CD4-positive, alpha-beta memory T cell (primary cell): ENCODE measurements around the gene LRRC8C. TPM values are rescaled to one million over a fixed set of nuclear protein-coding genes. Genes with fewer than 3 reads are reported as not detected.

Source experiments
- CTCF ChIA-PET: fragments of 350-600 bp; sonication (Branson Sonifier 250); formaldehyde crosslinking; loops from one replicate; lab custom pipeline; 2021; ENCODE audit warnings: inconsistent platforms; ENCODE audit not compliant: partially characterized antibody; lab: Charles Lee
- POLR2A ChIA-PET: fragments of 350-600 bp; sonication (Branson Sonifier 250); formaldehyde crosslinking; loops from one replicate; lab custom pipeline; 2021; ENCODE audit not compliant: partially characterized antibody; lab: Charles Lee
- DNase-seq, 5 donors: peaks; one replicate each; pipeline versions ENCODE4 v3.0.0 to v3.0.0-alpha.2; 2020 to 2022; ENCODE audit warnings: mixed read lengths in 1 of 5
- H3K27ac ChIP-seq: one replicate; pipeline ENCODE4 v1.7.0; 2013; ENCODE audit warnings: low read depth, low read length
- H3K27me3 ChIP-seq: 2 replicates; pipeline ENCODE4 v1.7.0; 2013; ENCODE audit warnings: mild to moderate bottlenecking, low read length, moderate library complexity; ENCODE audit not compliant: insufficient read depth
- H3K36me3 ChIP-seq: 2 replicates; pipeline ENCODE4 v1.7.0; 2013; ENCODE audit warnings: mild to moderate bottlenecking, low read length, moderate library complexity; ENCODE audit not compliant: insufficient read depth
- H3K4me1 ChIP-seq: 2 replicates; pipeline ENCODE4 v1.7.0; 2013; ENCODE audit warnings: mild to moderate bottlenecking, low read length, moderate library complexity; ENCODE audit not compliant: insufficient read depth
- H3K4me3 ChIP-seq, 2 donors: one replicate each; pipeline ENCODE4 v1.7.0; 2013; ENCODE audit warnings: low read length in 2 of 2, mild to moderate bottlenecking in 1 of 2
- H3K9me3 ChIP-seq, 2 donors: one replicate each; pipeline ENCODE4 v1.7.0; 2013; ENCODE audit warnings: low read length in 2 of 2, control low read depth in 1 of 2; ENCODE audit not compliant: control insufficient read depth in 1 of 2
- H3K27ac Mint-ChIP-seq, 7 donors: one replicate each; pipeline ENCODE4 v1.8.0; 2020 to 2021; ENCODE audit warnings: mixed read lengths in 7 of 7, mild to moderate bottlenecking in 6 of 7, inconsistent platforms in 3 of 7, moderate library complexity in 3 of 7
- H3K27me3 Mint-ChIP-seq, 2 donors: one replicate each; pipeline ENCODE4 v1.8.0; 2020 to 2021; ENCODE audit warnings: mixed read lengths in 2 of 2
- H3K36me3 Mint-ChIP-seq, 2 donors: one replicate each; pipeline ENCODE4 v1.8.0; 2020 to 2021; ENCODE audit warnings: mixed read lengths in 2 of 2, inconsistent platforms in 1 of 2, mild to moderate bottlenecking in 1 of 2
- H3K4me1 Mint-ChIP-seq, 4 donors: one replicate each; pipeline ENCODE4 v1.8.0; 2020 to 2021; ENCODE audit warnings: mixed read lengths in 4 of 4, mild to moderate bottlenecking in 1 of 4
- H3K4me3 Mint-ChIP-seq, 8 donors: one replicate each; pipeline ENCODE4 v1.8.0; 2020 to 2021; ENCODE audit warnings: mixed read lengths in 8 of 8, mild to moderate bottlenecking in 7 of 8, moderate library complexity in 6 of 8, inconsistent platforms in 3 of 8
- H3K9me3 Mint-ChIP-seq, 8 donors: one replicate each; pipeline ENCODE4 v1.8.0; 2020 to 2021; ENCODE audit warnings: mixed read lengths in 8 of 8, mild to moderate bottlenecking in 5 of 8, inconsistent platforms in 3 of 8, moderate library complexity in 1 of 8
- intact Hi-C: fragments of 100-400 bp; cut with micrococcal nuclease; formaldehyde crosslinking; loops from one replicate; pipeline ENCODE4 v1.15.1; 2023
- polyA plus RNA-seq, 2 donors: library from polyadenylated mRNA; unstranded; fragments of 300-500 nt; fragmentation: Illumina TruSeq; gene quantifications; one replicate each; pipeline ENCODE4 v1.2.3, GENCODE V29; 2021
- total RNA-seq, 2 experiments: library from RNA; stranded (reverse); gene quantifications; one replicate each; pipeline ENCODE4 v1.2.3, GENCODE V29; 2021

Gene LRRC8C
- total and polyA plus RNA-seq, 4 experiments from 2014 or later = 21.2 to 57.1 (median 43.4) TPM

- H3K36me3 ChIP-seq = no peaks in the 10 kb centered on the region
- H3K4me1 Mint-ChIP-seq = peaks cover 56 to 87% (median 71%) of the 10 kb centered on the region in 4 donors
- peaks cover 0 to 29% of the 10 kb centered on the region in 2 donors for H3K36me3 Mint-ChIP-seq
- H3K27me3 Mint-ChIP-seq = no peaks in the 10 kb centered on the region
- intact Hi-C loops = loop anchor here (1.0 to 5.0 kb wide), 7 partner anchors 9 to 353 kb away; no protein-coding TSS in a partner anchor
- peak overlapping the region; percentile 95 to 99 (median 96) for H3K27ac Mint-ChIP-seq
- peak overlapping the region; percentile 96 to 98 (median 98) for H3K4me3 Mint-ChIP-seq
- CTCF ChIA-PET = interaction anchor here (1.3 to 32.4 kb wide), 12 partner anchors 11 to 129 kb away, joined by 3 to 688 read pairs (median 8); no protein-coding TSS in a partner anchor
- H3K4me3 ChIP-seq = peak overlapping the region; percentile 73 to 89
- POLR2A ChIA-PET = interaction anchor here (0.6 to 30.2 kb wide), 19 partner anchors 9 to 200 kb away, joined by 3 to 813 read pairs (median 13); partner anchors contain the start of gene LRRC8D
- H3K9me3 ChIP-seq = no peaks in the 10 kb centered on the region
- no peaks in the 10 kb centered on the region for H3K27me3 ChIP-seq
- peak overlapping the region; percentile 96 for H3K27ac ChIP-seq
- peaks cover 0 to 1% (median 0%) of the 10 kb centered on the region in 8 donors for H3K9me3 Mint-ChIP-seq
- peak in 3 of 5 donors; percentile 23 to 56 (median 26) for DNase-seq
- H3K4me1 ChIP-seq = peaks cover 74% of the 10 kb centered on the region
Observed at GRCh38 chr1:89633800-89634625, 1.1 kb downstream of the LRRC8C start.

- Mint-ChIP-seq H3K27ac (peak overlapping the region; percentile 42 to 98 (median 63)), H3K4me3 (peak overlapping the region; percentile 60 to 83 (median 74)), H3K36me3 (peaks cover 4 to 29% of the 10 kb centered on the region in 2 donors), H3K4me1 (peaks cover 47 to 84% (median 66%) of the 10 kb centered on the region in 4 donors), H3K27me3 (no peaks in the 10 kb centered on the region), H3K9me3 (peaks cover 0 to 1% (median 0%) of the 10 kb centered on the region in 8 donors)
- H3K27me3 ChIP-seq = no peaks in the 10 kb centered on the region
- H3K4me3 ChIP-seq = peak overlapping the region; percentile 31 to 39
- intact Hi-C loops = no loop called here
- ChIA-PET CTCF (interaction anchor here (1.1 to 32.4 kb wide), 10 partner anchors 11 to 127 kb away, joined by 3 to 688 read pairs (median 6); no protein-coding TSS in a partner anchor), POLR2A (interaction anchor here (0.7 to 30.2 kb wide), 12 partner anchors 10 to 151 kb away, joined by 3 to 813 read pairs (median 6); no protein-coding TSS in a partner anchor)
- peaks cover 74% of the 10 kb centered on the region for H3K4me1 ChIP-seq
- no peaks in the 10 kb centered on the region for H3K9me3 ChIP-seq
- DNase-seq = peak in 1 of 5 donors; percentile 48
- no peaks in the 10 kb centered on the region for H3K36me3 ChIP-seq
- H3K27ac ChIP-seq = peak overlapping the region; percentile 44
Observed at GRCh38 chr1:89635825-89636815, 3.2 kb downstream of the LRRC8C start.

- no peak for DNase-seq
- no peak overlapping the region for H3K27ac ChIP-seq
- H3K27me3 ChIP-seq = no peaks in the 10 kb centered on the region
- H3K4me3 Mint-ChIP-seq = peak overlapping the region; percentile 36 to 83 (median 67)
- peak overlapping the region; percentile 5 to 98 (median 54) for H3K27ac Mint-ChIP-seq
- H3K4me1 ChIP-seq = peaks cover 72% of the 10 kb centered on the region
- H3K4me1 Mint-ChIP-seq = peaks cover 43 to 83% (median 66%) of the 10 kb centered on the region in 4 donors
- ChIA-PET POLR2A (interaction anchor here (1.5 to 30.2 kb wide), 4 partner anchors 18 to 123 kb away, joined by 3 to 813 read pairs (median 236); no protein-coding TSS in a partner anchor), CTCF (interaction anchor here (1.0 to 32.4 kb wide), 5 partner anchors 9 to 126 kb away, joined by 3 to 688 read pairs (median 20); no protein-coding TSS in a partner anchor)
- intact Hi-C loops = no loop called here
- H3K9me3 Mint-ChIP-seq = peaks cover 0 to 1% (median 0%) of the 10 kb centered on the region in 8 donors
- H3K36me3 ChIP-seq = no peaks in the 10 kb centered on the region
- H3K4me3 ChIP-seq = no peak overlapping the region
- no peaks in the 10 kb centered on the region for H3K9me3 ChIP-seq
- H3K36me3 Mint-ChIP-seq = peaks cover 4 to 33% of the 10 kb centered on the region in 2 donors
- no peaks in the 10 kb centered on the region for H3K27me3 Mint-ChIP-seq
Observed at GRCh38 chr1:89637496-89637895, 4.6 kb downstream of the LRRC8C start.

- Mint-ChIP-seq H3K27ac (peak overlapping the region in 1 of 7 donors; percentile 57), H3K4me3 (peak overlapping the region in 4 of 8 donors; percentile 17 to 55 (median 41)), H3K36me3 (peaks cover 17 to 46% of the 10 kb centered on the region in 2 donors), H3K9me3 (peaks cover 0 to 10% (median 6%) of the 10 kb centered on the region in 8 donors), H3K27me3 (no peaks in the 10 kb centered on the region), H3K4me1 (peaks cover 54 to 89% (median 77%) of the 10 kb centered on the region in 4 donors)
- intact Hi-C loops = no loop called here
- Histone ChIP-seq H3K4me1 (peaks cover 84% of the 10 kb centered on the region), H3K4me3 (no peak overlapping the region), H3K27ac (no peak overlapping the region), H3K27me3 (no peaks in the 10 kb centered on the region), H3K9me3 (no peaks in the 10 kb centered on the region), H3K36me3 (no peaks in the 10 kb centered on the region)
- no peak for DNase-seq
- ChIA-PET CTCF (interaction anchor here (32.4 kb wide), 1 partner anchor 123 kb away, joined by 629 read pairs; no protein-coding TSS in a partner anchor), POLR2A (interaction anchor here (19.6 to 30.2 kb wide), 2 partner anchors 15 to 35 kb away, joined by 257 to 813 read pairs; no protein-coding TSS in a partner anchor)
Observed at GRCh38 chr1:89640440-89640839, 7.5 kb downstream of the LRRC8C start.

- H3K27me3 ChIP-seq = no peaks in the 10 kb centered on the region
- intact Hi-C loops = no loop called here
- Mint-ChIP-seq H3K4me3 (peak overlapping the region in 5 of 8 donors; percentile 37 to 71 (median 55)), H3K9me3 (peaks cover 0 to 23% (median 13%) of the 10 kb centered on the region in 8 donors), H3K27me3 (no peaks in the 10 kb centered on the region), H3K4me1 (peaks cover 43 to 76% (median 66%) of the 10 kb centered on the region in 4 donors), H3K27ac (peak overlapping the region in 6 of 7 donors; percentile 24 to 77 (median 44)), H3K36me3 (peaks cover 28 to 45% of the 10 kb centered on the region in 2 donors)
- no peaks in the 10 kb centered on the region for H3K36me3 ChIP-seq
- no peak overlapping the region for H3K27ac ChIP-seq
- H3K4me3 ChIP-seq = no peak overlapping the region
- CTCF ChIA-PET = interaction anchor here (32.4 kb wide), 1 partner anchor 121 kb away, joined by 629 read pairs; no protein-coding TSS in a partner anchor
- no peaks in the 10 kb centered on the region for H3K9me3 ChIP-seq
- no peak for DNase-seq
- POLR2A ChIA-PET = interaction anchor here (19.6 to 30.2 kb wide), 2 partner anchors 14 to 37 kb away, joined by 257 to 813 read pairs; no protein-coding TSS in a partner anchor
- peaks cover 71% of the 10 kb centered on the region for H3K4me1 ChIP-seq
Observed at GRCh38 chr1:89641781-89642180, 8.9 kb downstream of the LRRC8C start.

GRCh38 chr1:89643577-89643976 is 10.7 kb downstream of the LRRC8C start:
- ChIA-PET POLR2A (interaction anchor here (1.0 to 30.2 kb wide), 6 partner anchors 12 to 78 kb away, joined by 3 to 813 read pairs (median 4); no protein-coding TSS in a partner anchor), CTCF (interaction anchor here (0.8 to 32.4 kb wide), 4 partner anchors 16 to 137 kb away, joined by 3 to 629 read pairs (median 4); no protein-coding TSS in a partner anchor)
- peak overlapping the region in 4 of 7 donors; percentile 6 to 59 (median 48) for H3K27ac Mint-ChIP-seq
- intact Hi-C loops = loop anchor here (1.0 kb wide), 1 partner anchor 9 kb away; no protein-coding TSS in a partner anchor
- no peak for DNase-seq
- H3K9me3 ChIP-seq = no peaks in the 10 kb centered on the region
- no peaks in the 10 kb centered on the region for H3K27me3 Mint-ChIP-seq
- H3K36me3 Mint-ChIP-seq = peaks cover 38 to 42% of the 10 kb centered on the region in 2 donors
- peak overlapping the region in 3 of 8 donors; percentile 14 to 61 (median 54) for H3K4me3 Mint-ChIP-seq
- no peaks in the 10 kb centered on the region for H3K36me3 ChIP-seq
- peaks cover 0 to 27% (median 13%) of the 10 kb centered on the region in 8 donors for H3K9me3 Mint-ChIP-seq
- no peak overlapping the region for H3K4me3 ChIP-seq
- H3K27ac ChIP-seq = peak overlapping the region; percentile 3
- H3K4me1 Mint-ChIP-seq = peaks cover 35 to 70% (median 58%) of the 10 kb centered on the region in 4 donors
- H3K27me3 ChIP-seq = no peaks in the 10 kb centered on the region
- H3K4me1 ChIP-seq = peaks cover 64% of the 10 kb centered on the region
